OCI-LY3 (cell line): Measurements from ENCODE around the gene E2F3.

Experiments
- EZH2phosphoT487 ChIP-seq: fragments of 200-600 bp; shearing (Covaris generic); IDR thresholded peaks from 2 replicates; pipeline ENCODE4 v1.6.1; 2018; ENCODE audit warnings: antibody characterized with exemption, mixed run types, low read depth
- TF ChIP-seq, protein P1 (sequence below): fragments of 200-600, 300-600 bp; sonication (generic); IDR thresholded peaks from 2 replicates; pipeline ENCODE4 v1.5.1; 2014; ENCODE audit warnings: antibody characterized with exemption, low read length, low read depth

DNA sequence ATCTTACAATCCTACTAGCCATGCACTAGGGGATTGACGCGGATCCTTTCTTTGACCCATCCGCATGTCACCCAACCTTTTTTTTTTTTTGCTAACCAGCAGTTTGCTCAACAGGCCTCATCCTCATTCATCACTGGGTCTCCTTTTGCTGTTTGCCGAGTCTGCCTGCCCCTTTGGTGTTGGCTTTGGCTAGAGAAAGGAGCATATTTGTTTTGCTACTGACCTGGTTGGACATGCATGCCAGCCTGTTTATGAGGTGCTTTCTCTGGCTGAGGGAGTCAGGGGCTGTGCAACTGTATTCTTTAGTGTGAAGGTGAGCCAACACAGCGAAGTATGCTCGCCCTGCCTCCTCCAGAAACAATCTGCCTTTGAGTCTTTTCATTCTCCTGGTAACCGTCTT is 40.2 kb downstream of the E2F3 start:
- TF ChIP-seq, protein P1, sequence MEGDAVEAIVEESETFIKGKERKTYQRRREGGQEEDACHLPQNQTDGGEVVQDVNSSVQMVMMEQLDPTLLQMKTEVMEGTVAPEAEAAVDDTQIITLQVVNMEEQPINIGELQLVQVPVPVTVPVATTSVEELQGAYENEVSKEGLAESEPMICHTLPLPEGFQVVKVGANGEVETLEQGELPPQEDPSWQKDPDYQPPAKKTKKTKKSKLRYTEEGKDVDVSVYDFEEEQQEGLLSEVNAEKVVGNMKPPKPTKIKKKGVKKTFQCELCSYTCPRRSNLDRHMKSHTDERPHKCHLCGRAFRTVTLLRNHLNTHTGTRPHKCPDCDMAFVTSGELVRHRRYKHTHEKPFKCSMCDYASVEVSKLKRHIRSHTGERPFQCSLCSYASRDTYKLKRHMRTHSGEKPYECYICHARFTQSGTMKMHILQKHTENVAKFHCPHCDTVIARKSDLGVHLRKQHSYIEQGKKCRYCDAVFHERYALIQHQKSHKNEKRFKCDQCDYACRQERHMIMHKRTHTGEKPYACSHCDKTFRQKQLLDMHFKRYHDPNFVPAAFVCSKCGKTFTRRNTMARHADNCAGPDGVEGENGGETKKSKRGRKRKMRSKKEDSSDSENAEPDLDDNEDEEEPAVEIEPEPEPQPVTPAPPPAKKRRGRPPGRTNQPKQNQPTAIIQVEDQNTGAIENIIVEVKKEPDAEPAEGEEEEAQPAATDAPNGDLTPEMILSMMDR: no peak
- no peak for TF ChIP-seq EZH2phosphoT487
